H1 (cell line): Measurements from ENCODE around the gene MYLK. TPM values are rescaled to one million over a fixed set of nuclear protein-coding genes. Genes with fewer than 3 reads are reported as not detected.

Source experiments
- SAP30 ChIP-seq: fragments of 300-600 bp; sonication (generic); IDR thresholded peaks from 2 replicates; pipeline ENCODE4 v1.7.1; 2012; ENCODE audit warnings: low read length, moderate library complexity, mild to moderate bottlenecking, inconsistent platforms; ENCODE audit not compliant: insufficient read depth, insufficient replicate concordance
- polyA plus RNA-seq, 7 experiments: library from polyadenylated mRNA; depleted of rRNA in 3 of 7; stranded (reverse) in 5 of 7; unstranded in 2 of 7; fragments of >200 nt in 5 of 7; fragments of 200-250 nt in 2 of 7; gene quantifications; 1 replicate in 5 of 7; 2 replicates in 1 of 7; 4 replicates in 1 of 7; pipeline versions ENCODE4 v1.2.1 to v1.2.3, GENCODE V29; 2011 to 2013; ENCODE audit warnings: missing spikeins in 2 of 7, mixed read lengths in 2 of 7
- total RNA-seq: library from RNA; stranded (reverse); fragmentation: NEBNext Ultra II Directional; extraction: Animal tissue kit (Norgen Biotek cat#: 25700); gene quantifications from 2 replicates; pipeline ENCODE4 v1.2.1, GENCODE V29; 2021

Gene MYLK
- total and polyA plus RNA-seq, 2 of the 8 experiments (the other 6 are each of a cell fraction or from before 2014, with no cell fraction given), result 11.6 to 21.3 TPM

DNA sequence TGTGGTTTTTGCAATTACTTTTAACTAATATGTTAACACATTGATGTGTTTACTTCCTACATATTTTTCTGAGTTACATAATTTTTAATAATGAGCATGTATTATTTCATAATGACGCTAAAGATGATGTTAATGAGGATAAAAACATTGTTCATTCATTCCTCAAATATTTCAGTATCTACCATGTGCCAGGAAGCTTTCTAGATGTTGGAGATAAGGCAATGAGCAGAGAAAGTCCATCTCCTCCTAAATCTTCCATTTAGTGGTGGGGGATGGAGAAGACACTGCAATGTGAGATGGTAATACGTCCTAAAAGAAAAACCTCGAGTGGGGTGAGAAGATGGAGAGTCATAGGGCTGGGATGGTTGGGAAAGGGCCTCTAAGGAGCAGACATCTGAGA, 132.7 kb downstream of the MYLK start (continued):
- no peak for TF ChIP-seq SAP30
